IPS DF 19.7 (cell line): ENCODE results near the gene HDAC10.

Experiments
- DNase-seq: peaks from one replicate; pipeline ENCODE4 v3.0.0-alpha.2; 2013; ENCODE audit warnings: low read depth, low spot score

HDAC10 gene

GRCh38 chr22:50270666-50271394 lies 19.8 kb upstream of the HDAC10 start:
- DNase-seq: no peak

GRCh38 chr22:50269970-50270665 lies 19.1 kb upstream of the HDAC10 start, which contains the start of gene MAPK11:
Gene MAPK11, minus strand, starts transcription at chr22:50270380. Its CDS starts 88 bp downstream, at chr22:50270292.
- no peak for DNase-seq

- DNase-seq: no peak
Measured at GRCh38 chr22:50269573-50269969, 18.5 kb upstream of the HDAC10 start.

- DNase-seq: no peak
Measured at GRCh38 chr22:50268655-50269113, 17.6 kb upstream of the HDAC10 start.

GRCh38 chr22:50267591-50268390 lies 16.7 kb upstream of the HDAC10 start:
- DNase-seq: no peak

GRCh38 chr22:50266994-50267393 lies 15.9 kb upstream of the HDAC10 start:
- no peak for DNase-seq

- DNase-seq: no peak
Measured at GRCh38 chr22:50264946-50265669, 14.0 kb upstream of the HDAC10 start.

GRCh38 chr22:50264104-50264745 lies 13.2 kb upstream of the HDAC10 start:
- DNase-seq: no peak

- no peak for DNase-seq
Measured at GRCh38 chr22:50262973-50263617, 12.0 kb upstream of the HDAC10 start.

GRCh38 chr22:50262460-50262911 lies 11.4 kb upstream of the HDAC10 start:
- DNase-seq: no peak

GRCh38 chr22:50261615-50262459 lies 10.8 kb upstream of the HDAC10 start, which contains the start of gene MAPK12:
Gene MAPK12, minus strand, starts transcription at chr22:50261683. Its CDS starts 174 bp downstream, at chr22:50261509.
- DNase-seq: no peak

GRCh38 chr22:50260801-50261614 lies 9.9 kb upstream of the HDAC10 start:
- DNase-seq: no peak

- DNase-seq: no peak
Measured at GRCh38 chr22:50260434-50260800, 9.4 kb upstream of the HDAC10 start.

GRCh38 chr22:50259302-50259701 lies 8.2 kb upstream of the HDAC10 start:
- DNase-seq: no peak

GRCh38 chr22:50258361-50259292 lies 7.6 kb upstream of the HDAC10 start:
- no peak for DNase-seq

GRCh38 chr22:50257451-50258360 lies 6.6 kb upstream of the HDAC10 start:
- no peak for DNase-seq
